ENCODE measurements around the gene FGD5. TPM values are rescaled to one million over a fixed set of nuclear protein-coding genes. Genes with fewer than 3 reads are reported as not detected.

FGD5 gene
- polyA plus RNA-seq, 3 donors: 21.5 to 27.7 (median 22.9) TPM

GRCh38 chr3:14861446-14862302 is 42.9 kb downstream of the FGD5 start:
- DNase-seq (ENCODE audit: extremely low read depth in 1 of 11, low read depth in 9 of 11, low spot score in 4 of 11): no peak

- DNase-seq (ENCODE audit: extremely low read depth in 1 of 11, low read depth in 9 of 11, low spot score in 4 of 11): no peak
These were observed 43.5 kb downstream of the FGD5 start for GRCh38 chr3:14862303-14862660.

- no peak for DNase-seq (ENCODE audit: extremely low read depth in 1 of 11, low read depth in 9 of 11, low spot score in 4 of 11)
These were observed 44.0 kb downstream of the FGD5 start for GRCh38 chr3:14862661-14863230.

GRCh38 chr3:14863333-14864100 is 44.8 kb downstream of the FGD5 start:
- no peak for DNase-seq (ENCODE audit: extremely low read depth in 1 of 11, low read depth in 9 of 11, low spot score in 4 of 11)

- no peak for DNase-seq (ENCODE audit: extremely low read depth in 1 of 11, low read depth in 9 of 11, low spot score in 4 of 11)
These were observed 45.4 kb downstream of the FGD5 start for GRCh38 chr3:14864131-14864530.

- DNase-seq (ENCODE audit: extremely low read depth in 1 of 11, low read depth in 9 of 11, low spot score in 4 of 11): no peak
These were observed 47.9 kb downstream of the FGD5 start for GRCh38 chr3:14866627-14867026.

GRCh38 chr3:14867936-14868570 is 49.3 kb downstream of the FGD5 start:
- no peak for DNase-seq (ENCODE audit: extremely low read depth in 1 of 11, low read depth in 9 of 11, low spot score in 4 of 11)

GRCh38 chr3:14869917-14870782 is 51.4 kb downstream of the FGD5 start:
- no peak for DNase-seq (ENCODE audit: extremely low read depth in 1 of 11, low read depth in 9 of 11, low spot score in 4 of 11)

- DNase-seq (ENCODE audit: extremely low read depth in 1 of 11, low read depth in 9 of 11, low spot score in 4 of 11): no peak
These were observed 52.0 kb downstream of the FGD5 start for GRCh38 chr3:14870783-14871060.

GRCh38 chr3:14871456-14872200 is 52.9 kb downstream of the FGD5 start:
- DNase-seq (ENCODE audit: extremely low read depth in 1 of 11, low read depth in 9 of 11, low spot score in 4 of 11): no peak

- DNase-seq (ENCODE audit: extremely low read depth in 1 of 11, low read depth in 9 of 11, low spot score in 4 of 11): no peak
These were observed 53.9 kb downstream of the FGD5 start for GRCh38 chr3:14872706-14873105.

GRCh38 chr3:14874784-14875183 is 56.0 kb downstream of the FGD5 start:
- no peak for DNase-seq (ENCODE audit: extremely low read depth in 1 of 11, low read depth in 9 of 11, low spot score in 4 of 11)

- DNase-seq (ENCODE audit: extremely low read depth in 1 of 11, low read depth in 9 of 11, low spot score in 4 of 11): no peak
These were observed 56.8 kb downstream of the FGD5 start for GRCh38 chr3:14875411-14876175.

GRCh38 chr3:14876921-14877333 is 58.2 kb downstream of the FGD5 start:
- peak in 2 of 11 donors; percentile 64 to 66 for DNase-seq (ENCODE audit: extremely low read depth in 1 of 11, low read depth in 9 of 11, low spot score in 4 of 11)

- DNase-seq (ENCODE audit: extremely low read depth in 1 of 11, low read depth in 9 of 11, low spot score in 4 of 11): no peak
These were observed 58.7 kb downstream of the FGD5 start for GRCh38 chr3:14877469-14877868.

GRCh38 chr3:14879211-14879874 is 60.6 kb downstream of the FGD5 start:
- DNase-seq (ENCODE audit: extremely low read depth in 1 of 11, low read depth in 9 of 11, low spot score in 4 of 11): peak in 1 of 11 donors; percentile 36
